Hepatocyte (in vitro differentiated cells): ENCODE results near the gene CDKL4.

Source experiments
- CTCF ChIP-seq: fragments of 200-600 bp; sonication (generic); IDR thresholded peaks from 2 replicates; pipeline ENCODE4 v1.5.1; 2016; ENCODE audit warnings: antibody characterized with exemption, mild to moderate bottlenecking; ENCODE audit not compliant: poor library complexity
- EZH2phosphoT487 ChIP-seq: fragments of 200-600 bp; sonication (generic); IDR thresholded peaks from one replicate; pipeline ENCODE4 v1.6.1; 2018; ENCODE audit warnings: antibody characterized with exemption, mild to moderate bottlenecking, low read depth, moderate library complexity; ENCODE audit not compliant: unreplicated experiment, severe bottlenecking

- TF ChIP-seq CTCF: no peak
- no peak for TF ChIP-seq EZH2phosphoT487
Observed at GRCh38 chr2:39220136-39220535, 23.6 kb downstream of the CDKL4 start.
